DMS153 treated with DMSO at 0.1 percent for 48 hours (cell line): ENCODE results near the gene AMPH.

Experiments
- DNase-seq: peaks from one replicate; lab custom pipeline; 2025; ENCODE audit not compliant: unreplicated experiment; lab: John Stamatoyannopoulos, UW

AMPH gene

DNA sequence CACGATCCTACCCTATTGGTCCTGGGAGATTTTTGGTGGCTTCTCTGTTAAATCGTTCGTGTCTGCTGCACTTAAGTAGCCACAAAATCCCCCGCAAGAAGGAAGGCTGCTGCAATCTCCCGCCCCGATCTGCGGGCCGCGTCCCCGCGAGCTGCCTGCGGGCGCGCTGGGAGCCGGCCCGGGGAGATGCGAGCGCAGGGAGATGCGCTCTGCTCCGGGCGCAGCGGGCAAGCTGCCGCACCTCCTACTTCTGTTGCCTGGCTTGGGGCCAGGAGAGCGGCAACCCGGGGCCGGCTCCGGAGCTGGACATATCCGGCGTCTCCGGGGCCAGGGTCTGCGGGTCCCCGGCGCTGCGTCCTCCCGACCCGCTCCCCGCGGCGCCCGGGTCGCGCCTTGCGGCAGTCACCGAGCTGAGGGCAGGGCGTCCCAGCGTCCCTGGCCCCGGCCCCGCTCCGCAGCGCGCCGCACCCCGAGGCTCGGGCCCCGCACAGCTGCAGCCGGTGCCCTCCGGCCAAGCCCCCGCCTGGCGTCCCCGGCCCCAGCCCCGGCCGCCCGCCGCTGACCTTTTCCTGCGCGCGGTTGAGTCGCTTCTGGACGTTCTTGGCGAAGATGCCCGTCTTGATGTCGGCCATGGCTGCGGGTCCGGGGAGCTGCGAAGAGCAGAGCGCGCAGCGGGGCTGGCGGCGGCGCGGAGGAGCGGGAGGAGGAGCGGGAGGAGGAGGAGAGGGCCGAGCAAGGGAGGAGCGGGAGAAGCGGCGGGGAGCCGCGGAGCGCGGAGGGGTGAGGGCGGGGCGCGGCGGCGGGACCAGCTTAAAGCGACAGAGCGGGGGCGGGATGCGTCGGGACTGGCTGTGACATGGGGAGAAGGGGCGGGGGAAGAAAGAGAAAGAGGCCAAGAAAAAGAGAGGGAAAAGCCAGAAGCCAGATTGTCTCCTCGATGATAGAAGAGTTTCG is at the start of gene AMPH:
TSS of gene AMPH (minus strand) at position 654 of the 954 bp plus-strand sequence. CDS start at position 632, 22 bp downstream.
- DNase-seq, result peak; percentile 54

DNA sequence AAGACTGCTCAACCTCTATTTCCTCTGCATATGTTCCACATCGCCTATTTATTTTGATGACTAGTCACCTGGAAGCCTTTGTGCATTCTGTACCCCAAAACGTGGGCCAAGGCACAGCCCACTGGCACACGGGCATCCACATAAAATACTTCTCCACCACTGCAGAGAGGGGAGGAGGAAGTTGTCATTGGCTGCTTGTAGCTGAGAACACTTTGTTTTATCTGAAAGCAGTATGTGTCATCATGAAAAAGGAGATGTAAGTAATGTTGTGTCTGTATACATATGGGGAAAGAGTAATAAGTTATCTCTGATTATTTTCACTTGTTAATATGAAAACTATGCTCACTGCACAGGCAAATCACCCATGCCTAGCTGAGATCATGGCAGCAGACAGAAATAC is 48.2 kb upstream of the AMPH start:
- no peak for DNase-seq

- no peak for DNase-seq
Measured at GRCh38 chr7:38678698-38679054, 47.5 kb upstream of the AMPH start.

GRCh38 chr7:38677981-38678697 is 47.0 kb upstream of the AMPH start:
- no peak for DNase-seq

- peak; percentile 72 for DNase-seq
Measured at GRCh38 chr7:38675494-38676106, 44.4 kb upstream of the AMPH start.

DNA sequence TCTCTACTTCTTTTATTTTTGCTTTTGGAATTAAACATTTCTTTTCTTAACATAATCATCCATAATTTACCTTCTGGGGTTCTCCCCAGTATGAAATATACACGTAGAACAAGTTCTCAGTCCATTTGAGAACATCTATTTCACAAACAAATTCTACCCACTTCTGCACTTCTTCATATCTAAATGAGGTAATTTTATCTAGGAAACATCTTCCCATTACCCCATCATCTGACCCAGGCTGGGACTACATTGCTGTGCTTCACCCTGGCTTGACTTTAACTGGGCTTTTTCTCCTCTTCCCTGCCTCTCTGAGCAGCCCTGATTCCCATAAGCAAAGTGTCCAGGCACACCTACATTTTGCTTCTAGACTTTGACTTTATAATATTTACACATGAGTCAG is 43.3 kb upstream of the AMPH start:
- no peak for DNase-seq

DNA sequence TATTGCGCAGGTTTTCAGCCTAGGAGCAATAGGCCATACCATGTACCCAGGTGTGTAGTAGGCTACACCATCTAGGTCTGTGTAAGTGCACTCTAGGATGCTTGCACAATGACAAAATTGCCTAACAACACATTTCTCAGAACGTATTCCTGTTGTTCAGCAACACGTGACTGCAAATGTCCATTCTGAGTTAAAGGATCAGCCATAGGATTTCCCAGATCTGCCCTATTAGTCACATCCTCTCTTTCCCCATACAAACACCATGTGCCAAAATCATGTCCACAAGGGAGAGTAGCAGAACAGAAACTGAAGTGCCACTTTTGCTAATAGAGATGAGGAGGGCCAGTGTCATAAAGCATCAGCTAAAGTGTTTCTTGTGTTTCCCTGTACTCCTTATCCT is 42.6 kb upstream of the AMPH start:
- no peak for DNase-seq

DNA sequence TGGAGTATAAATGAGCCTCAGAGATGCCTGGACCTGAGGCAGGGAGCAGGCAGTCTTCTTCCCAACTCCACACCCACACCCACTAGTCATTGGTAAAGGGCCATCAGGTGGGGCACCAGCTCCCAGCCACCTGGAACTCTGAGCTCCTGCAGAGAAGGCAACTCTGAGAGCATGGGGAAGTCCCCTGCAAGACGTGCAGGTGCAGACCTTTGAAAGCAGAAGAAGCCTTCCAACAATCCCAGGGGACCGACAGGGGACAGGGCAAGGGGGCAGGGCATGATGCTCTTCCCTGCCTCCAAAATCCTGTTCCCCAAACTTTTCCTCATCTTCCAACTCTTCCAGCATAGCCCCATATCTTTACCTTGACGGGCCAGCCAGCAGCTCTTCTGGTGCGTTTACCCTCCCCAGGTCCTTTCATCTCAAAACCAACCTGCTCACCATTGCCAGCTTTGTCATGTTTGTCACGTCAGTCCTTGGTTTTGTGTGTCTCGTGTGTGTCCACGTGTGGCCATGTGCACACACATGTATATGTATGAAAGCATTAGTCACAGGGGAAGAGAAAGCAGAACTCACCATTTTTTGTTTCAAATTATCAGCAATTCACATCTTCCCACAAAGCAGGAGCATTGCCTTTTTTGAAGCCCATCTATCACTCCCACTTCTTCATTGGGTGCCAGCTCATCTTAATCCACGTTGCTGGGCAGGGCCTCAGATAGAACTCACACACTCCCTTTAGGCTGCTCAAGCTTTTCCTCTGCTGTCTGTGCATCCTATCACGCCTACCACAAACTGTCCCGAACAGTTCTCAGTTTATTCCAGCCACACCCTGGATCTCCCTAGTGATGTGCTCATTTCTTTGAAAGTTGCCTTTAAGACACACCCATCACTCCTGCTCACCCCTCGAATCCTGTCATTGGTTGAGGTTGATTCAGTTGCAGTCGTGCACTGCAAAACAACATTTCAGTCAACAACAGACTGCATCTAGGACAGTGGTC is 41.0 kb upstream of the AMPH start:
- DNase-seq, result no peak

GRCh38 chr7:38669965-38670520 is 38.9 kb upstream of the AMPH start:
- no peak for DNase-seq

GRCh38 chr7:38664972-38665371 is 33.8 kb upstream of the AMPH start:
- no peak for DNase-seq

DNA sequence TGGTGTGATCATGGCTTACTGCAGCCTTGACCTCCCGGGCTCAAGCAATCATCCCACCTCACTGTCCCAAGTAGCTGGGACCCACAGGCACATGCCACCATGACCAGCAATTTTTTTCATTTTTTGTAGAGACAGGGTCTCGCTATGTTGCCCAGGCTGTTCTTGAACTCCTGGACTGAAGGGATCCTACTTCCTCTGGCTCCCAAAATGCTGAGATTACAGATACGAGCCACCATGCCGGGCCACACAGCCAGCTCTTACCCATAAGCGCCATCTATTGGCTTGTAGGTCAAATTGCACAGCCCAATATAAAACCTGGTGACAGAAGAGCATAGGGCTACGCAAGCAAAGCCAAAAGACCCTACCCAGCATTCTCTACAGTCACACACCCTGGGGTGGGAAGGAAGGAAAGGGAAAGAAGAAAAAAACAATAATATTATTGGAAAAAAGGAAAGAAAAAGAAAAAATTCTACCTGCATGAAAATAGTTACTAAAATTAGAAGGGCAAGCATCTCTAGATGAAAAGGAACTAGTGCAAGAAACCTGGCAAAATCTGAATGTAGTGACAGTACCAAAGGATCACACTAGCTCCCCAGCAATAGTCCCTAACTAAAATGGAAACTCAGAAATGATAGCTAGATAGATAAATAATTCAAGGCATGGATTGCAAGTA is 29.4 kb upstream of the AMPH start:
- no peak for DNase-seq

DNA sequence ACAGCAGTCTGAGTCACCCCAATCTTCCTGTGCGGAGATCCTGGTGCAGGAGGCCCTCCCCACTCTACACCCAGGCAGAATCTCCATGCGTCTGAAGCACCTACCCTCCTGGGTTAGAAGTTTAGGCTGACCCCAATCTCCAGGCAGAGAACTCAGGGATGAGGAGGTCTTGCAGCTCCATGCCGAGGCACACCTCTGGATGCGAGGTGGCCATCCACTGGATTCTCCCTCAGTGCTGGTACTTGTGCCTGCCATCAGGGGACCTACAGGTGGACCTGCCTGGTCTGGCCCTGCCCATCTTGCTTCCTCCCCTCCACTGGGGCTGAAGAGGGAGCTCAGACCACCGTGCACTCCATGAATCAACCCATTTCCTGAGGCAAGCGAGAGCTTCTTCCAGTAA is 28.8 kb upstream of the AMPH start:
- DNase-seq, result no peak

DNA sequence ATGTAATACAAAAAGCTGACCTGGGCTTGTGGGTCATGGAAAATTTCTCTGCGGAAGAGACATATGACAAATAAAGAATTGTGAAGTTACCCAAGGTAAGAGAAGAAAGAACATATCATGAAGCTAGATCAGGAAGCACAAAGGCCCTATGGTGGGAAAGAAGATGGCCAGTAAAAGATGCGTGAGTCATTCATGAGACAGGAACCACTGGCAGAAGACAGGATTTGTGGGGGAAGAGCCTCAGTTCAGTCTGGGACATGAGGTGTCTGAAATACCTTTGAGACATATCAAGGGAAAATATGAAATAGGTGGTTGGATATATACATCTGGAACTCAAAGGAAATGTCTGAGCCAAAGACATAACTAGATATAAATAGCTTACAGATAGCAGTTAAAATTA is 27.7 kb upstream of the AMPH start:
- no peak for DNase-seq

DNA sequence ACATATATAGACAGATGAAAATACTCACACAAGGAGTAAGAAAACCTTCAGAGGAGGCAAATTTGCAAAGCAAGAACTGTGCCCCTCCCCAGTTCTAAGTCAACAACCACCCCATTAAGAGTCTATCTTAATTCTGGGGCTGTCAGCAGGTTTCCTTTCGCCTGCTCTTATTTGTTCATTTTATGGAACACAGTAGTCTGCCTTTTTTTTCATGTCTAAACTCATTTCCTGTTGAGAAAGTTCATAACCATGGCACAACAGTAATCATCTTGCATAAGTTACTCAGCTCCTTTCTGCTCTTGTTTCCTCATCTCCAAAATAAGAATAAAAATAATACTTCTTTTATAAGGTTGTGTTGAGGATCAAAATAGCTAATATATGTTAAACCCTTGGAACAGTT is 25.8 kb upstream of the AMPH start:
- no peak for DNase-seq

- DNase-seq, result no peak
Measured at GRCh38 chr7:38655833-38656774, 24.9 kb upstream of the AMPH start.

GRCh38 chr7:38637957-38638356 is 6.8 kb upstream of the AMPH start:
- no peak for DNase-seq

DNA sequence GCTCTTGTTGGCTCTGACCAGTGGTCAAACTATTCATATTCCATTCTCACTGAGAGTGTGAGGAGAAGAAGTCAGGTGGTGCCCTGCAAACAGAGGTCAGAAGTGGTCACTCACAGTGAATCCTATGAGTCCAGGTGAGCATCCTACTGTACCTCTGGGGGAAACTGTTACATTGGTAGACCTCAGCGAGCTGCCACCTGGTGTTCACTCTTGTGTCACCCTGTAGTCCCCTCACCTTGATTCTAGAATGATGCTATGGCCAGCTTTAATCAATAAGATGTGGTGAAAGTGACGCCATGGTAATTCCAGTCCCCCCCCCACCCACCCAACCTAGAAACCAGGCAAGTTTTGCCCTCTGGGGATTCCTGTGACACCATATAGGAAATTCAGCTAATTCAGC is 1.2 kb upstream of the AMPH start:
- no peak for DNase-seq

GRCh38 chr7:38629651-38630510 is 1.3 kb downstream of the AMPH start:
- no peak for DNase-seq
